Mononuclear cell (primary cell): ENCODE data around the gene TWSG1. TPM values are rescaled to one million over a fixed set of nuclear protein-coding genes. Genes with fewer than 3 reads are reported as not detected.
"Not testable (repeated sequence)": the region's sequence is repeated elsewhere in the genome, so short reads cannot be mapped to it uniquely, and the experiment has no call there.

ENCODE experiments used
- H3K27me3 ChIP-seq: 2 replicates; pipeline ENCODE4 v1.6.0; 2011; ENCODE audit warnings: low read length, control low read depth; ENCODE audit not compliant: insufficient read depth
- H3K4me1 ChIP-seq: 2 replicates; pipeline ENCODE4 v1.5.1; 2011; ENCODE audit warnings: mild to moderate bottlenecking, low read length, control low read depth; ENCODE audit not compliant: insufficient read depth
- H3K4me3 ChIP-seq: 2 replicates; pipeline ENCODE4 v1.5.1; 2011; ENCODE audit warnings: mild to moderate bottlenecking, low read length, moderate library complexity
- H3K9me3 ChIP-seq: 2 replicates; pipeline ENCODE4 v1.5.1; 2011; ENCODE audit warnings: low read depth, mild to moderate bottlenecking, control low read depth, low read length
- total RNA-seq: library from RNA; depleted of rRNA; stranded (reverse); fragments of >200 nt; gene quantifications from one replicate; pipeline ENCODE4 v1.2.3, GENCODE V29; 2012

Gene TWSG1
- total RNA-seq, 1 donor = 9.2 TPM

GRCh38 chr18:9354256-9354655 is 19.7 kb downstream of the TWSG1 start:
- H3K4me1 ChIP-seq = no peaks in the 10 kb centered on the region
- no peaks in the 10 kb centered on the region for H3K9me3 ChIP-seq
- no peak overlapping the region for H3K4me3 ChIP-seq
- no peaks in the 10 kb centered on the region for H3K27me3 ChIP-seq

- H3K9me3 ChIP-seq = no peaks in the 10 kb centered on the region
- no peaks in the 10 kb centered on the region for H3K4me1 ChIP-seq
- H3K4me3 ChIP-seq = no peak overlapping the region
- no peaks in the 10 kb centered on the region for H3K27me3 ChIP-seq
Observed at GRCh38 chr18:9356976-9357375, 22.4 kb downstream of the TWSG1 start.

- no peaks in the 10 kb centered on the region for H3K9me3 ChIP-seq
- H3K4me1 ChIP-seq = no peaks in the 10 kb centered on the region
- no peak overlapping the region for H3K4me3 ChIP-seq
- H3K27me3 ChIP-seq = no peaks in the 10 kb centered on the region
Observed at GRCh38 chr18:9359796-9360195, 25.2 kb downstream of the TWSG1 start.

- Histone ChIP-seq H3K9me3 (no peaks in the 10 kb centered on the region), H3K4me1 (no peaks in the 10 kb centered on the region), H3K27me3 (no peaks in the 10 kb centered on the region), H3K4me3 (no peak overlapping the region)
Observed at GRCh38 chr18:9361191-9361590, 26.6 kb downstream of the TWSG1 start.

GRCh38 chr18:9362869-9363268 is 28.3 kb downstream of the TWSG1 start:
- H3K9me3 ChIP-seq = no peaks in the 10 kb centered on the region
- no peaks in the 10 kb centered on the region for H3K27me3 ChIP-seq

GRCh38 chr18:9364242-9364641 is 29.7 kb downstream of the TWSG1 start:
- Histone ChIP-seq H3K27me3 (no peaks in the 10 kb centered on the region), H3K4me1 (no peaks in the 10 kb centered on the region), H3K9me3 (no peaks in the 10 kb centered on the region), H3K4me3 (no peak overlapping the region)

More at GRCh38 chr18:9362869-9363268, 28.3 kb downstream of the TWSG1 start:
- Histone ChIP-seq H3K4me3 (no peak overlapping the region), H3K4me1 (no peaks in the 10 kb centered on the region)

GRCh38 chr18:9365406-9365805 is 30.8 kb downstream of the TWSG1 start:
- Histone ChIP-seq H3K9me3 (no peaks in the 10 kb centered on the region), H3K27me3 (no peaks in the 10 kb centered on the region), H3K4me3 (no peak overlapping the region), H3K4me1 (no peaks in the 10 kb centered on the region)

GRCh38 chr18:9366126-9366714 is 31.6 kb downstream of the TWSG1 start:
- H3K9me3 ChIP-seq = no peaks in the 10 kb centered on the region
- no peaks in the 10 kb centered on the region for H3K4me1 ChIP-seq
- H3K4me3 ChIP-seq = no peak overlapping the region
- H3K27me3 ChIP-seq = no peaks in the 10 kb centered on the region

GRCh38 chr18:9373254-9373653 is 38.7 kb downstream of the TWSG1 start:
- H3K9me3 ChIP-seq, H3K27me3 ChIP-seq, H3K4me1 ChIP-seq, H3K4me3 ChIP-seq: not testable (repeated sequence)

GRCh38 chr18:9379118-9379517 is 44.5 kb downstream of the TWSG1 start:
- Histone ChIP-seq H3K9me3 (no peaks in the 10 kb centered on the region), H3K27me3 (no peaks in the 10 kb centered on the region), H3K4me3 (no peak overlapping the region), H3K4me1 (no peaks in the 10 kb centered on the region)

- no peaks in the 10 kb centered on the region for H3K27me3 ChIP-seq
- no peak overlapping the region for H3K4me3 ChIP-seq
- H3K9me3 ChIP-seq = no peaks in the 10 kb centered on the region
- H3K4me1 ChIP-seq = no peaks in the 10 kb centered on the region
Observed at GRCh38 chr18:9380101-9380500, 45.5 kb downstream of the TWSG1 start.

- Histone ChIP-seq H3K4me1 (no peaks in the 10 kb centered on the region), H3K27me3 (no peaks in the 10 kb centered on the region), H3K4me3 (no peak overlapping the region), H3K9me3 (no peaks in the 10 kb centered on the region)
Observed at GRCh38 chr18:9380621-9381395, 46.2 kb downstream of the TWSG1 start.

GRCh38 chr18:9386879-9387278 is 52.3 kb downstream of the TWSG1 start:
- Histone ChIP-seq H3K4me3 (no peak overlapping the region), H3K9me3 (peaks cover 8% of the 10 kb centered on the region), H3K27me3 (no peaks in the 10 kb centered on the region), H3K4me1 (no peaks in the 10 kb centered on the region)

- Histone ChIP-seq H3K27me3 (no peaks in the 10 kb centered on the region), H3K9me3 (peaks cover 11% of the 10 kb centered on the region), H3K4me1 (no peaks in the 10 kb centered on the region), H3K4me3 (no peak overlapping the region)
Observed at GRCh38 chr18:9387891-9388290, 53.3 kb downstream of the TWSG1 start.

- H3K4me3 ChIP-seq = no peak overlapping the region
- H3K27me3 ChIP-seq = no peaks in the 10 kb centered on the region
- H3K4me1 ChIP-seq = no peaks in the 10 kb centered on the region
- H3K9me3 ChIP-seq = peaks cover 11% of the 10 kb centered on the region
Observed at GRCh38 chr18:9389706-9390105, 55.1 kb downstream of the TWSG1 start.

- H3K4me3 ChIP-seq = no peak overlapping the region
- H3K4me1 ChIP-seq = no peaks in the 10 kb centered on the region
- no peaks in the 10 kb centered on the region for H3K27me3 ChIP-seq
- peaks cover 11% of the 10 kb centered on the region for H3K9me3 ChIP-seq
Observed at GRCh38 chr18:9392726-9393125, 58.2 kb downstream of the TWSG1 start.
